Activated CD4-positive, alpha-beta T cell treated with anti-CD3 and anti-CD28 coated beads, Interleukin-2, amount 50 U/mL, for 4 hours (primary cell): ENCODE measurements around the gene TLL2.
A peak's percentile ranks its signal among the peaks of the same experiment; 100 is the strongest.
"Not testable (repeated sequence)": the region's sequence is repeated elsewhere in the genome, so short reads cannot be mapped to it uniquely, and the experiment has no call there.

Experiments
- DNase-seq, 2 experiments: peaks; one replicate each; pipeline ENCODE4 v3.0.0-alpha.2; 2020

The TLL2 gene

DNA sequence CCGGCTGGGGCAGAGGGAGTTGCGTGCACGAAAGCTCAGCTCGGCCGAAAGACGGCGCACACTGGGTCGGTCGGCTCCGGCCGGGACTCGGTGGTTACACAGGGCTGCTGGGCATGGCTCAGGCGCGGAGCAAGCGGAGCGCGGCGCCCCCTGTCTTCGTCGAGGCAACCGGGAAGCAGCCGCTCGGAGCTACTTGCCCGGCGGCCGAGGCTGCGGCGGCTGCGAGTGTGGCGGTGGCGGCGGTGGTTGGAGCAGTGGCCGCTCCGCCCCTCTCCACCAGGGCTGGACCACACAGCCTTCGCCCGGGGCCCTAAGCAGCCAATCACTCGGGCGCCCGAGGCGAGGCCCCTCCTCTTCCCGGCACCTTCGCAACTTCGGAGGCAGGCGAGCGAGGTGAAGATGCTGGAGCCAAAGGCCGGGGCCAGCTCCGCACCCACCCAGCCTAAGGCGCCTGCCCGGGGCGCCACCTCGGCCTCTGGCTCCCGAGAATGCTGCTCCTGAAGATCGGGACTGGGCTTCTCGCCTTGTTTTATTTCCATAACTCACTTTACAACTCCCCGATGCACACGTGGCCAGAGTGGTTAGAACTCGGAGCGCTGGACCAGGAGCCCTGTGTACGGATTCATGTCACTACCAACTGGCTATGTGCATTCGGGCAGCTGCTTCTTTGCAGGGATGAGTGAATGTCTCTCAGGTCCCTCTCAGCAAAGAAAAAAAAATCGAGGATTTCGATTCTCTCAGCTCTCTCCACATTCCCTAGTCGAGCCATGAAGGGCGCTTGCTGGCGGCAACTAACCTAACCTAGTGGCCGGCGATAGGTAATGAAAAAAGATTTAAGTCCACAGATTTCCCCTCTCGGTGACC, at the start of gene TLL2:
Gene TLL2 (minus strand): TSS at position 229 of the 864 bp plus-strand sequence. CDS start 241 bp downstream, outside the sequence.
- DNase-seq, result peak; percentile 14 to 17

DNA sequence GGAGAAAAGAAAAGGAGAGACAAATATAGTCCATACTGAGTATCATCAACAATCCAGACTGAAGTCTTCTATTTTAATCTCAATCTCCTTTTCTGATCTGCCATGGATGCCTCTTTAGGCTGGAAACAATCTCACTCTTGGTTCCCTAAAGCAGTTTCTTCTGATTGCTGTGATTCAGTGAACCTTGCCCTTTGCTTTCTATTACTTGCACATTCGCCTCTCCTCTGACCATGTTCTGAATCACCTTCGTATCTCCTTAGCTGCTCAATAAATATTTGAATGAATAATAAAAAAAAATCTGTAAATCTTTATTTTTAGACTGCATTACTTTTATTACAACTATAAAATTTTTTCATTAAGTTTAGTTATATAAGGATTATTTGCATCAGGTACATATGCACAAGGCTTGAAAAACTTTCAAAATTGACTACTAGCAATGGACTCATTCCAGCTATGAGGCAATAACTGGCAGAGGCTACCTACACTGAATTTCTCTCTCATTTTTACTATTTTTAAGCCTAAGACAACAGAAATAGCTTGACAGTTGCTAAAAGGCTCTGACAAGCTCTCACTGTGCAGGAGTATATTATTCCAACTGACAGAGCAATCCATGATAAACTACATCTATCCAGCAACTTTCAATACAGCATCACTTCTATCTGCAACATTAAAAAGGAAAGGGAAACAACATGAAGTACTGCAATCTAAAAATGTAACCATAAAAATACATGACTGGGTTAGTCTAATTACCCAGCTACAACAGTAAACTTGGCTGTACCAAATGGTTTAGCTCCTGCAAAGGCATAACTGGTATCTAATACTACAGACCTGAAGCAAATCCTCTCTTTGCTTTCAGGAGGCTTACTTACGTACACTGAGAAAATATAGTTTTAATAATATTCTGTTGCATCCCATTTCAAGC, 47.5 kb upstream of the TLL2 start:
- no peak for DNase-seq

- no peak for DNase-seq
These were observed 46.8 kb upstream of the TLL2 start for GRCh38 chr10:96560489-96560888.

- DNase-seq, result no peak
These were observed 42.3 kb upstream of the TLL2 start for GRCh38 chr10:96556003-96556402.

DNA sequence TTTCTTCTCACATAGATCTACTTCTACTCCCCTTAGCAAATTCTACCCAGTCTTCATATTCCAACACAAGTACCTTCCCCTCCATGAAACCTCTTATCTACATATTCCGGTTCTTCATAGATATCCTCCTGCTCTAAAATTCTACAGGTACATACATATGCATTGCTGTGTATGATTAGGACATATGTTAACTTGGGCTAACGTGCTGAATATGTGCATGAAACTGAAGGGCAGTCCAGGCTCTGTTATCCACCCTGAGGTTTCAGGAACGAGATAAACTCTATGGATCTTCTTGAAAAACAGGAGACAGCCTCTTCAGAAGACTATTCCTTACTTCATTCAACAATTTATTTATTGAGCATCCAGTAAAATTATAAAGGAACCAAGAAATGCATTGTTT, 41.6 kb upstream of the TLL2 start:
- DNase-seq, result no peak

DNA sequence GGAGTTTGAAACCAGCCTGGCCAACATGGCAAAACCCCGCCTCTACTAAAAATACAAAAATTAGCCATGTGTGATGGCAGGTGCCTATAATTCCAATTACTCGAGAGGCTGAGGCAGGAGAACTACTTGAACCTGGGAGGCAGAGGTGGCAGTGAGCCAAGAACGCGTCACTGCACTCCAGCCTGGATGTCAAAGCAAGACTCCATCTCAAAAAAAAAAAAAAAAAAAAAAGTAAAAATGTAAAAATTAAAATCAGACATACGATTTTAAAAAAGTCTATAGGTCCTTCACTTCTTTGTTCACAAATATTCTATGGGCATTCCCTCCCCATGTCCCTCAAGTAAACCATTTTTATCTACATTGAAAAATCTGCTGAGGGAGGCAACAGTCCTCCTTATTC, 34.9 kb upstream of the TLL2 start:
- DNase-seq, result no peak

- DNase-seq, result not testable (repeated sequence)
These were observed 31.8 kb upstream of the TLL2 start for GRCh38 chr10:96545558-96545957.

DNA sequence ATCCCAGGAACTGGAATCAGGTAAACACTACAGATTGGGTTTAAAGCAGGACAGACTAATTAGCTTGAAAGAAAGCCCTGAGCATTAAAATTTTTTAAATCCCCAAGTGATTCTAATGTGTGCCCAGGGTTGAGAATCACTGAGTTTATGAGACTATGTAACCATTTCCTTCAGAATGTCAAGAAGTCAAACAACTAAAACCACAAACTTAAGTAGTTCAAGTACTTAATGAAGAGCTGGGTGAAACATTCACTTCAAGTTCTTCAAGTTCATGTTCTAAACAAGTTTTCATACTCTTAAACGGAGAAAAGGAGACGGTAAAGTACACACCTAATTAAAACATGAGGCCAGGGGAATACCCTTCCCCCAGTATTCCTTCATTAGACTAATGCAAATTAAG, 28.2 kb upstream of the TLL2 start:
- DNase-seq, result no peak

GRCh38 chr10:96540240-96540639, 26.5 kb upstream of the TLL2 start:
- no peak for DNase-seq

DNA sequence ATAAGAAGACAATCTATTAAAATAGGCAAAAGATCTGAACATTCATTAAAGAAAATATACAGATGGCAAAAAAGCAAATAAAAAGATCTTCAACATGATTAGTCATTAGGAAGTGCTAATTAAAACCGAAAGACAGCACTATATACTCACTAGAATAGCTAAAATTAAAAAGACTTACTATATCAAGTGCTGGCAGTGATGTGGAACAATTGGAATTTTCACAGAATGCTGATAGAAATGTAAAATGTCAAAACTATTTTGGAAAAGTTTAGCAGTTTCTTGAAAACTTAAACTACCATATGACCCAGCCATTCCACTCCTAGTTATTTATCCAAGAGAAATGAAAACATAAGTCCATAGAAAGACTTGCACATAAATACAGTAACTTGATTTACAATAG, 25.0 kb upstream of the TLL2 start:
- no peak for DNase-seq

- DNase-seq, result no peak
These were observed 22.4 kb upstream of the TLL2 start for GRCh38 chr10:96536129-96536528.

DNA sequence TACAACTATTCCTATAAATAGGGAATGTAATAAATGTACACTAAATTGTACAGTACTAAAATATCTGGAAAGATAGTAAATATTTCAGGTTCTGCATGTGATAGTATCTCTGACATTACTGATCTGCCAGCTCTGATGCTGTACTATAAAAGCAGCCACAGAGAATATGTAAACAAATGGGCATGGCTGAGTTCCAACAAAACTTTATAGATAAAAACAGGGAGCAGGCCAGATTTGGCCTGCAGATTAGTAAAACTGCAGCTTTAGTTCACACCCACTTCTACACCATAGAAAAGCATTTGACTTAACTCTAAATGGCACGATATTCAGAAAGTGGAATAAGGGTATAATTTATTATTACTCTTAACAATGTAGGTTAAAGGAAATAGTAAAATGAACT, 18.8 kb upstream of the TLL2 start:
- no peak for DNase-seq

- no peak for DNase-seq
These were observed 16.0 kb upstream of the TLL2 start for GRCh38 chr10:96529634-96530279.

GRCh38 chr10:96524741-96525140, 11.0 kb upstream of the TLL2 start:
- DNase-seq, result no peak

DNA sequence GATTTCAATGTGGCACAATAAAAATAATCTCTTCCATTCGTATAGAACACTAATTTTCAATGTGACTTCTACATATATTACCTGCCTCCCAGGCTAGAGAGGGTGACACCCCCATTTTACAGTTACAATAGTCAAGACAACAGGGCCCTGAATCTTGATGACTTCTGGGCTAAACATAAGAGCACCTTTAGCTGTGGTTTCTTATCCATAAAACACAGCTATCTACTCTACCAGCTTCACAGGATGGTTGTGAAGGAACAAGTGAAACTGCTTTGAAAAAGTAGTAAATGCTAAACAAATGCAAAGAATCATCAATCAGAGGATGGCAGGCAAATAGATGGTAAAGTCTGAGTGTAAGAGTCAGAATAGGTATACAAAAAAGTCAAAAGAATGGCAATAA, 3.6 kb upstream of the TLL2 start:
- no peak for DNase-seq

GRCh38 chr10:96516337-96516736, 2.6 kb upstream of the TLL2 start:
- DNase-seq, result no peak

DNA sequence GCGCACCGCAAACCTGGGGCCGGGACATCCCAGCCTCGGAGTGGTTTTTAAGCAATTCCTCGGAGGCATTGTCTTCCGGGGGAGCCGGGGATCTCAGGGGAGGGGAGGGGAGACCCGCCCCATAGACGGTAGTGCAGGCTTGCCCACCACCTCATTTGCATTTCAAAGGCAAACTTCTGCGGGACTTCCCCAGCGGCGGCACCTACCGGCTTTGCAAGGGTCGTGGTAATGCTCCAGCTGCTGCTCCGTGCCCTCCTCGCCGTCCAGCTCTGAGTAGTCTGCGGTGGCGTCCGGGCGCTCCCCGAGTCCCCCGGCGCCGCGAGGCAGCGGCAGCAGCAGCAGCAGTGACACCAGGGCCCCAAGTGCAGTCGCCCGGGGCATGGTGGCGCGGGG, 425 bp downstream of the TLL2 start:
- DNase-seq, result peak in 1 of 2 experiments; percentile 12

DNA sequence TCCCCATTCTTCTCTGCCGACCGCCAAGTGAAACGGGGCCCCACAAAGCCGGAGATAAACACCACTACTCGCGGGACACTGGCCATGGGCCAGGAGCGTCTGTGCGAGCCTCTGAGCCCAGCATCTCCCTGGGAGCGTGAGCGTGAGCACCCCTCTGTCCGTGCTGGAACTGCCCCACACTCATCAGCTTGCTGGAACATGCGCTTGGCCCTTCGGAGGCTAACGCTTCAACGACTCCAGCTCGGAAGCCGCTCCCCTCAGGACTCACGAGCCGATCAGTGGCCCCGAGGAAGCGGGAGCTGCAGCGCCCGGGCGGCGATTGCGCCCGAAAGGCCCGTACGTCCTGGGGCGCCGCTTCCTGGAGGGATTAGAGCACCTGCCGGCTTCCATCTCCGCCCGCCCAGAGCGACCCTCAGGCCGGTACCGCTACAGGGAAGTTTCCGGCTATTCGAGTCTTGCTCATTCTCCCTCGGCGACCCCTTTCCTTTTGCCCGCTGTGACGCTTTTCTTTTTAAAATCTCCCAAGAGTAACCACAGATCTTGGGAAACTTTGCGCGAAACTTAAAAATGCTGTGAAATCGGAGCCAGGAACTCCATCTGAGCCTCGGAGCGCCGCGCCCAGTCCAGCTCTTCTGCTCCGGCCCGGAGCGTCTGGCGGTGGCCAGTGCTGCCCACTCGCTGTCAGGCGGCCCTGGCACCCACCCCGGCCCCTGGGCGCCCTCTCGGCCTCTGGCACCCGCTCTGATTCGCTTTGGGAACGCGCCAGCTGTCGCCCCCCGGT, 1.0 kb downstream of the TLL2 start:
- no peak for DNase-seq

DNA sequence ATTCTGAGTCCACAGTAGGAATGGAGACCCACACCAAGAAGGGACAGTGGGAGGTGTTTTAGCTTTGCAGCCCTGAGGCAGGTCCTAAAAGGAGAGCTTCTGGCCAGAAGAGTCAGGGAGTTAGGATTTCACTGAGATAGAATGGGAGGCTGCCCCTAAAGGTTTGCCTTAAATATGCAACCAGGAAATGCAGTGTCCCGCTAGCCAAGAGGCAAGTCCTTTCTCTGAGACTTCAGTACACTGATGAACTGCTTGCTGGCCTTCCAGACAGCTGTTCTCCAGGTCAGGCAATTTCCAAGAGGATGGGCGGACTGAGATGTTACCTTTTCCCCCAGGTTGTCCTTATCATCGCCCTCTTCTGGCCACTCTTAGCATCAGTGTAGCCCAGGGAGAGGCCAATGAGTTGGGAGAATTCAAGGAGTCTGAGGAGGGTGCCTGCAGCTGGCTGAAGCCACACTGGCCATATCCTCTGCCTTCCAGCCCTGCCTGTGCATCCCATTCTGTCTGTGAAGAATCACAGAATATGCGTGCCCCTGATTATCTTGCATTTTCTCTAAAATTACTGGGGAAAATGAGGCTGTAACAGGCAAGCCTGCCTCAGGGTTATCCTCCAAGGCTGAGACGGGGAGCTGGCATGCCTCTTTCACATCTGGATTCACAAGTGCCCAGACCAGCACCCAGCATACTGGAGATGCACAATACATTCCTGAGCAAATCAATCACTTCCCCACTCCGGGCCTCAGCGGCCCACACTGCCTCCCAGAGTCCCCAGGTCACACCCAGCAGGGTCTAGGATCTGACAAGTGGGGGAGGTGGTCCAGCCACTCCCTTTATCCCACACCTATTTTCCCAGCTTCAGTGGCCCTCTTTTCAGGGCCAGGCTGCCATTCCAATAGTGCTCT, 2.4 kb downstream of the TLL2 start:
- no peak for DNase-seq

- DNase-seq, result no peak
These were observed 4.6 kb downstream of the TLL2 start for GRCh38 chr10:96509017-96509641.

- no peak for DNase-seq
These were observed 6.7 kb downstream of the TLL2 start for GRCh38 chr10:96507044-96507443.
